Activated CD8-positive, alpha-beta T cell treated with anti-CD3 and anti-CD28 coated beads, Interleukin-2, amount 10 ng/mL, durations not matched to agents 7 days and 5 days (primary cell): ENCODE results near the gene ALDH1A1. TPM values are rescaled to one million over a fixed set of nuclear protein-coding genes. Genes with fewer than 3 reads are reported as not detected.

Source experiments
- ATAC-seq: fragments of 150-1000 bp; cut with Tn5 transposase; one replicate; pipeline ENCODE4 v1.10.0; 2021; ENCODE audit warnings: moderate library complexity
- CTCF ChIA-PET: fragments of 350-600 bp; sonication (Branson Sonifier 250); formaldehyde crosslinking; loops from one replicate; lab custom pipeline; 2021; ENCODE audit warnings: antibody characterized with exemption; lab: Charles Lee
- POLR2A ChIA-PET: fragments of 350-600 bp; sonication (Branson Sonifier 250); formaldehyde crosslinking; loops from one replicate; lab custom pipeline; 2021; ENCODE audit warnings: antibody characterized with exemption; lab: Charles Lee
- DNase-seq: peaks from one replicate; pipeline ENCODE4 v3.0.0-alpha.2; 2020
- H3K27ac Mint-ChIP-seq: one replicate; pipeline ENCODE4 v1.8.0; 2021; ENCODE audit warnings: mild to moderate bottlenecking, mixed read lengths
- H3K27me3 Mint-ChIP-seq: one replicate; pipeline ENCODE4 v1.8.0; 2021; ENCODE audit warnings: low read depth, mixed read lengths
- H3K36me3 Mint-ChIP-seq: one replicate; pipeline ENCODE4 v1.8.0; 2021; ENCODE audit warnings: low read depth, mixed read lengths
- H3K4me1 Mint-ChIP-seq: one replicate; pipeline ENCODE4 v1.8.0; 2021; ENCODE audit warnings: low read depth, mixed read lengths
- H3K4me3 Mint-ChIP-seq: one replicate; pipeline ENCODE4 v1.8.0; 2021; ENCODE audit warnings: mild to moderate bottlenecking, mixed read lengths
- H3K9me3 Mint-ChIP-seq: one replicate; pipeline ENCODE4 v1.8.0; 2022; ENCODE audit warnings: mixed read lengths; ENCODE audit not compliant: insufficient read depth
- total RNA-seq, 2 experiments: library from RNA; stranded (reverse); gene quantifications; one replicate each; pipeline ENCODE4 v1.2.3, GENCODE V29; 2021

ALDH1A1 gene
- total RNA-seq, 2 experiments from 2014 or later, result not detected

- ATAC-seq (no peak), DNase-seq (no peak)
- ChIA-PET POLR2A (no interaction called here), CTCF (no interaction called here)
- Mint-ChIP-seq H3K4me1 (no peaks in the 10 kb centered on the region), H3K9me3 (no peaks in the 10 kb centered on the region), H3K27me3 (no peaks in the 10 kb centered on the region), H3K27ac (no peak overlapping the region), H3K4me3 (no peak overlapping the region), H3K36me3 (no peaks in the 10 kb centered on the region)
These were observed 28.6 kb downstream of the ALDH1A1 start for GRCh38 chr9:72924154-72924790.

GRCh38 chr9:72923077-72923476, 29.8 kb downstream of the ALDH1A1 start:
- H3K36me3 Mint-ChIP-seq, result no peaks in the 10 kb centered on the region
- no peak overlapping the region for H3K4me3 Mint-ChIP-seq
- CTCF ChIA-PET, result no interaction called here
- H3K27me3 Mint-ChIP-seq, result no peaks in the 10 kb centered on the region
- POLR2A ChIA-PET, result no interaction called here
- H3K9me3 Mint-ChIP-seq, result no peaks in the 10 kb centered on the region
- H3K27ac Mint-ChIP-seq, result no peak overlapping the region
- ATAC-seq (no peak), DNase-seq (no peak)
- no peaks in the 10 kb centered on the region for H3K4me1 Mint-ChIP-seq

- DNase-seq (no peak), ATAC-seq (no peak)
- Mint-ChIP-seq H3K4me1 (no peaks in the 10 kb centered on the region), H3K27ac (no peak overlapping the region), H3K27me3 (no peaks in the 10 kb centered on the region), H3K4me3 (no peak overlapping the region), H3K9me3 (no peaks in the 10 kb centered on the region), H3K36me3 (no peaks in the 10 kb centered on the region)
- POLR2A ChIA-PET, result no interaction called here
- CTCF ChIA-PET, result no interaction called here
These were observed 30.8 kb downstream of the ALDH1A1 start for GRCh38 chr9:72921888-72922654.

- CTCF ChIA-PET, result no interaction called here
- no peaks in the 10 kb centered on the region for H3K4me1 Mint-ChIP-seq
- no peaks in the 10 kb centered on the region for H3K36me3 Mint-ChIP-seq
- DNase-seq, result no peak
- ATAC-seq, result no peak
- no peak overlapping the region for H3K27ac Mint-ChIP-seq
- no peaks in the 10 kb centered on the region for H3K27me3 Mint-ChIP-seq
- H3K9me3 Mint-ChIP-seq, result no peaks in the 10 kb centered on the region
- H3K4me3 Mint-ChIP-seq, result no peak overlapping the region
- POLR2A ChIA-PET, result no interaction called here
These were observed 33.5 kb downstream of the ALDH1A1 start for GRCh38 chr9:72919246-72919945.

GRCh38 chr9:72917892-72918509, 34.9 kb downstream of the ALDH1A1 start:
- ATAC-seq, result no peak

DNA sequence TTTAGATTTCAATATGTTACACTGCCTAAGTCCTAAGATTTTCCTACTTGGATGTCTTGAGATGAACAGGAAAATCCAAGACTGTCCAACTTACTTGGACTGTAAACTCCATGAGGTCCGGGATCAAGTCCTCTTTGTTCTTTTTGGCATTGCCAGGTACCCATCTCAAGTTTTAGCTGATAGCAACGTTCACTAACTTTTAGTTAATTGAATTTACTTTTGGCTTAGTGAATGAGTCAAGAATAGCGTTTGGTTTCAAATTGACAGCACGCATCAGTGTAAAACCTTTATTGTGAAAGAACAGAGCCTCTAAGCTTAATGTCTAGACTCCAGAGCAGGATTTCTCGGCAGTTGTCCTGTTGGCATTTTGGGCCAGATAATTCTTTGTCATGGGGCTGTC, 37.2 kb downstream of the ALDH1A1 start:
- H3K4me1 Mint-ChIP-seq, result no peaks in the 10 kb centered on the region
- H3K27me3 Mint-ChIP-seq, result no peaks in the 10 kb centered on the region
- CTCF ChIA-PET, result no interaction called here
- H3K27ac Mint-ChIP-seq, result no peak overlapping the region
- no peak for DNase-seq
- no peak overlapping the region for H3K4me3 Mint-ChIP-seq
- POLR2A ChIA-PET, result no interaction called here
- H3K9me3 Mint-ChIP-seq, result no peaks in the 10 kb centered on the region
- H3K36me3 Mint-ChIP-seq, result no peaks in the 10 kb centered on the region
- ATAC-seq, result no peak

More at GRCh38 chr9:72917892-72918509, 34.9 kb downstream of the ALDH1A1 start:
- Mint-ChIP-seq H3K27ac (no peak overlapping the region), H3K4me3 (no peak overlapping the region), H3K9me3 (no peaks in the 10 kb centered on the region), H3K27me3 (no peaks in the 10 kb centered on the region), H3K36me3 (no peaks in the 10 kb centered on the region), H3K4me1 (no peaks in the 10 kb centered on the region)
- ChIA-PET POLR2A (no interaction called here), CTCF (no interaction called here)
- DNase-seq, result no peak

- no peaks in the 10 kb centered on the region for H3K36me3 Mint-ChIP-seq
These were observed 38.1 kb downstream of the ALDH1A1 start for GRCh38 chr9:72914750-72915149.

DNA sequence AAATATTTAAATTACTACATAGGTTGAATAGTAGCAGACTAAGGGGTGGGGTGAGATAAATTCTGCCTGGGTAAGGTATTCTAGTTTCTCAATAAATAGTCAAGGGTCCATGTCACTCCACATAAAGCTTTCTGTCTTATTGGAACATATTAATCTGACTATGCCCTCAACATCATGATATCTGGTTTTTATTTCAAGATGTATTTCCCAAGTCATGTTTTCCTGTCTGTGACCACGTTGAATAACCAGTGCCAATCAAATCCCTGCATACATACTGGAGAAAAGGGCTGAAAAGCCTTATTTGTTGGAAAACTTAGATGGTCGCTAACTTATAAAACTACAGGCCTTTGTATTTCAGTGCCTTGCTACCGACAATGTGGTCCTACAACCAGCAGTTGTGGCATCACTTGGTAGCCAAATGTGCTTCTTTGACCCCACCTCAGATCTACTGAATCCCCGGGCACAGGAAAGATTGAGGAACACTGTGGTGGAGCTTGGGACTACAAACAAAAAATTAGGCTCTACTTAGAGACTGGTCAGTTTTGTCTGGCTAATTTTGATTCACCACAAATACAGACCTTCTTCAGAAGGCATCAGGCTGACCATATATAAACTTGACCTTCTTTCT, 39.4 kb downstream of the ALDH1A1 start:
- Mint-ChIP-seq H3K36me3 (no peaks in the 10 kb centered on the region), H3K27ac (no peak overlapping the region), H3K4me3 (no peak overlapping the region), H3K4me1 (no peaks in the 10 kb centered on the region), H3K27me3 (no peaks in the 10 kb centered on the region), H3K9me3 (no peaks in the 10 kb centered on the region)
- ATAC-seq (no peak), DNase-seq (no peak)
- ChIA-PET CTCF (no interaction called here), POLR2A (interaction anchor here (0.8 kb wide), 1 partner anchor 12 kb away, joined by 3 read pairs; no protein-coding TSS in a partner anchor)

More at GRCh38 chr9:72914750-72915149, 38.1 kb downstream of the ALDH1A1 start:
- Mint-ChIP-seq H3K27me3 (no peaks in the 10 kb centered on the region), H3K4me1 (no peaks in the 10 kb centered on the region), H3K4me3 (no peak overlapping the region), H3K27ac (no peak overlapping the region), H3K9me3 (no peaks in the 10 kb centered on the region)
- DNase-seq (no peak), ATAC-seq (no peak)
- POLR2A ChIA-PET, result no interaction called here
- CTCF ChIA-PET, result no interaction called here

GRCh38 chr9:72912476-72913381, 40.1 kb downstream of the ALDH1A1 start:
- Mint-ChIP-seq H3K27me3 (no peaks in the 10 kb centered on the region), H3K9me3 (no peaks in the 10 kb centered on the region), H3K4me1 (no peaks in the 10 kb centered on the region), H3K4me3 (no peak overlapping the region), H3K27ac (no peak overlapping the region), H3K36me3 (no peaks in the 10 kb centered on the region)
- ChIA-PET POLR2A (interaction anchor here (0.6 to 0.8 kb wide), 2 partner anchors 11 to 149 kb away, joined by 3 read pairs; no protein-coding TSS in a partner anchor), CTCF (no interaction called here)
- DNase-seq (no peak), ATAC-seq (no peak)

DNA sequence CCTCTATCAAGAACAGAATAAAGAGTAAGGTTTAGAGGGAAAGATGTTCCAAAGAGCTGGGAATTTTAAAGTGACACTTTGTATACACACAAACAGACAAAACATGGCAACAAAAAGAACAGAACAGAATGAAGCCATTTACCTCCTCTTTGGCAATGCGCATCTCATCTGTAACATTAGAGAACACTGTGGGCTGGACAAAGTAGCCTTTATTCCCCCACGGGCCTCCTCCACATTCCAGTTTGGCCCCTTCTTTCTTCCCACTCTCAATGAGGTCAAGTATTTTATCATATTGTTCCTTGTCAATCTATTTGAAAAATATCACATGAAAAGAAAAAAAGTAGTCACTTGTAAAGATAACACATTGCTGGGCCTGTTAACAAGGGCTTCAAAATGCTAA, 41.0 kb downstream of the ALDH1A1 start:
- CTCF ChIA-PET, result no interaction called here
- H3K4me3 Mint-ChIP-seq, result no peak overlapping the region
- H3K36me3 Mint-ChIP-seq, result no peaks in the 10 kb centered on the region
- H3K27ac Mint-ChIP-seq, result no peak overlapping the region
- H3K27me3 Mint-ChIP-seq, result no peaks in the 10 kb centered on the region
- DNase-seq (no peak), ATAC-seq (no peak)
- POLR2A ChIA-PET, result interaction anchor here (0.6 kb wide), 1 partner anchor 150 kb away, joined by 3 read pairs; no protein-coding TSS in a partner anchor
- no peaks in the 10 kb centered on the region for H3K9me3 Mint-ChIP-seq
- no peaks in the 10 kb centered on the region for H3K4me1 Mint-ChIP-seq
